ENCODE data around the gene PMM2. TPM values are rescaled to one million over a fixed set of nuclear protein-coding genes. Genes with fewer than 3 reads are reported as not detected.

The PMM2 gene
- total RNA-seq, 4 donors from 2014 or later = 15.4 to 29.0 (median 20.3) TPM

GRCh38 chr16:8763083-8763482 lies 34.6 kb upstream of the PMM2 start:
- Histone ChIP-seq H3K4me3 (no peak overlapping the region), H3K36me3 (peaks cover 0 to 71% of the 10 kb centered on the region in 2 donors), H3K4me1 (no peaks in the 10 kb centered on the region), H3K27me3 (no peaks in the 10 kb centered on the region), H3K27ac (no peak overlapping the region), H3K9me3 (no peaks in the 10 kb centered on the region)
- no peak for ATAC-seq
- WGBS, 2 donors (ENCODE audit: low coverage in 1 of 2) = 86 to 100% methylated on average over 2 to 3 of the region's 3 CpGs
- TF ChIP-seq EP300 (IDR thresholded peaks at IDR 0.05) (no peak), POLR2A (IDR thresholded peaks at IDR 0.05) (no peak)

- H3K36me3 ChIP-seq = peaks cover 0 to 73% of the 10 kb centered on the region in 2 donors
- ATAC-seq = no peak
- no peaks in the 10 kb centered on the region for H3K4me1 ChIP-seq
- H3K27ac ChIP-seq = no peak overlapping the region
- no peak overlapping the region for H3K4me3 ChIP-seq
- 44 to 50% methylated on average over 3 to 7 of the region's 10 CpGs for WGBS, 2 donors (ENCODE audit: low coverage in 1 of 2)
- H3K27me3 ChIP-seq = no peaks in the 10 kb centered on the region
- no peak for TF ChIP-seq POLR2A (IDR thresholded peaks at IDR 0.05)
- no peaks in the 10 kb centered on the region for H3K9me3 ChIP-seq
Measured at GRCh38 chr16:8763899-8764298, 33.7 kb upstream of the PMM2 start.

GRCh38 chr16:8764525-8765250 lies 33.0 kb upstream of the PMM2 start:
- Histone ChIP-seq H3K27me3 (no peaks in the 10 kb centered on the region), H3K9me3 (no peaks in the 10 kb centered on the region), H3K27ac (no peak overlapping the region), H3K4me3 (no peak overlapping the region), H3K4me1 (no peaks in the 10 kb centered on the region), H3K36me3 (peaks cover 0 to 81% of the 10 kb centered on the region in 2 donors)
- ATAC-seq = no peak
- 96% methylated on average over 4 of the region's 18 CpGs; no CpG with 5 or more reads in 1 of the 2 donors for WGBS, 2 donors (ENCODE audit: low coverage in 1 of 2)
- TF ChIP-seq CTCF (IDR thresholded peaks at IDR 0.05) (no peak), POLR2A (IDR thresholded peaks at IDR 0.05) (no peak), EP300 (IDR thresholded peaks at IDR 0.05) (no peak), POLR2AphosphoS5 (IDR thresholded peaks at IDR 0.05) (no peak)

GRCh38 chr16:8767176-8767575 lies 30.5 kb upstream of the PMM2 start:
- 96 to 100% methylated on average over 1 to 3 of the region's 8 CpGs for WGBS, 2 donors (ENCODE audit: low coverage in 1 of 2)
- Histone ChIP-seq H3K36me3 (peaks cover 0 to 78% of the 10 kb centered on the region in 2 donors), H3K9me3 (no peaks in the 10 kb centered on the region), H3K4me1 (no peaks in the 10 kb centered on the region), H3K4me3 (no peak overlapping the region), H3K27me3 (no peaks in the 10 kb centered on the region), H3K27ac (no peak overlapping the region)
- no peak for ATAC-seq
- TF ChIP-seq POLR2AphosphoS5 (IDR thresholded peaks at IDR 0.05) (no peak), EP300 (IDR thresholded peaks at IDR 0.05) (no peak), CTCF (IDR thresholded peaks at IDR 0.05) (no peak), POLR2A (IDR thresholded peaks at IDR 0.05) (no peak)

GRCh38 chr16:8768283-8768682 lies 29.4 kb upstream of the PMM2 start:
- WGBS, 2 donors (ENCODE audit: low coverage in 1 of 2) = 93 to 97% methylated on average over 6 to 9 of the region's 12 CpGs
- ATAC-seq = no peak
- H3K27ac ChIP-seq = no peak overlapping the region
- H3K36me3 ChIP-seq = peaks cover 0 to 88% of the 10 kb centered on the region in 2 donors
- H3K4me1 ChIP-seq = no peaks in the 10 kb centered on the region
- no peaks in the 10 kb centered on the region for H3K9me3 ChIP-seq
- H3K27me3 ChIP-seq = no peaks in the 10 kb centered on the region
- TF ChIP-seq CTCF (IDR thresholded peaks at IDR 0.05) (no peak), POLR2A (IDR thresholded peaks at IDR 0.05) (no peak), EP300 (IDR thresholded peaks at IDR 0.05) (no peak), POLR2AphosphoS5 (IDR thresholded peaks at IDR 0.05) (no peak)
- no peak overlapping the region for H3K4me3 ChIP-seq

GRCh38 chr16:8768692-8769091 lies 28.9 kb upstream of the PMM2 start:
- H3K36me3 ChIP-seq = peaks cover 0 to 92% of the 10 kb centered on the region in 2 donors
- no peak for TF ChIP-seq POLR2AphosphoS5 (IDR thresholded peaks at IDR 0.05)
- no peak for TF ChIP-seq CTCF (IDR thresholded peaks at IDR 0.05)
- no peak for TF ChIP-seq EP300 (IDR thresholded peaks at IDR 0.05)
- TF ChIP-seq POLR2A (IDR thresholded peaks at IDR 0.05) = no peak
- WGBS, 2 donors (ENCODE audit: low coverage in 1 of 2) = 73 to 77% methylated on average over 4 to 12 of the region's 12 CpGs

More at GRCh38 chr16:8768692-8769091, 28.9 kb upstream of the PMM2 start:
- no peak for ATAC-seq
- H3K27ac ChIP-seq = no peak overlapping the region
- H3K4me3 ChIP-seq = no peak overlapping the region
- H3K27me3 ChIP-seq = no peaks in the 10 kb centered on the region
- no peaks in the 10 kb centered on the region for H3K4me1 ChIP-seq
- no peaks in the 10 kb centered on the region for H3K9me3 ChIP-seq

Data from gastroesophageal sphincter (tissue), 4 donors.